Stimulated activated CD8-positive, alpha-beta memory T cell treated with anti-CD3 and anti-CD28 coated beads, Interleukin-4, amount 100 ng/mL, for 24 hours (primary cell): Measurements from ENCODE around the gene AGAP2.

Experiments used
- DNase-seq: peaks from one replicate; pipeline ENCODE4 v3.0.0-alpha.2; 2020; ENCODE audit warnings: low read depth

Gene AGAP2

GRCh38 chr12:57753756-57754337, 15.3 kb upstream of the AGAP2 start:
- DNase-seq: no peak

GRCh38 chr12:57752668-57753000, 14.1 kb upstream of the AGAP2 start:
- no peak for DNase-seq

- DNase-seq: peak; percentile 98
Measured at GRCh38 chr12:57751788-57752667, 13.5 kb upstream of the AGAP2 start, which contains the start of gene CDK4. TSS of gene CDK4 (minus strand) at chr12:57752310. CDS start at chr12:57751717, 593 bp downstream.

- DNase-seq: no peak
Measured at GRCh38 chr12:57751432-57751787, 12.9 kb upstream of the AGAP2 start.

- no peak for DNase-seq
Measured at GRCh38 chr12:57750561-57751431, 12.3 kb upstream of the AGAP2 start.

GRCh38 chr12:57749061-57749460, 10.5 kb upstream of the AGAP2 start:
- DNase-seq: no peak

GRCh38 chr12:57746025-57746424, 7.5 kb upstream of the AGAP2 start:
- no peak for DNase-seq

GRCh38 chr12:57745485-57745881, 6.9 kb upstream of the AGAP2 start:
- DNase-seq: no peak

- DNase-seq: peak; percentile 92
Measured at GRCh38 chr12:57744777-57745484, 6.4 kb upstream of the AGAP2 start, which contains the start of gene TSPAN31. TSS of gene TSPAN31 (plus strand) at chr12:57745039. CDS start at chr12:57745155, 116 bp downstream.

GRCh38 chr12:57744194-57744776, 5.7 kb upstream of the AGAP2 start:
- peak; percentile 58 for DNase-seq

GRCh38 chr12:57743769-57744168, 5.2 kb upstream of the AGAP2 start:
- DNase-seq: no peak

GRCh38 chr12:57741844-57742738, 3.5 kb upstream of the AGAP2 start:
- peak; percentile 68 for DNase-seq

- no peak for DNase-seq
Measured at GRCh38 chr12:57741413-57741789, 2.9 kb upstream of the AGAP2 start.

- peak; percentile 64 for DNase-seq
Measured at GRCh38 chr12:57740656-57741412, 2.3 kb upstream of the AGAP2 start.

GRCh38 chr12:57739914-57740538, 1.5 kb upstream of the AGAP2 start:
- no peak for DNase-seq

- no peak for DNase-seq
Measured at GRCh38 chr12:57739387-57739786, 845 bp upstream of the AGAP2 start.

- no peak for DNase-seq
Measured at GRCh38 chr12:57737467-57738460, 778 bp downstream of the AGAP2 start.
